ENCODE measurements around the gene HMCN2. TPM values are rescaled to one million over a fixed set of nuclear protein-coding genes. Genes with fewer than 3 reads are reported as not detected.

The HMCN2 gene, protein sequence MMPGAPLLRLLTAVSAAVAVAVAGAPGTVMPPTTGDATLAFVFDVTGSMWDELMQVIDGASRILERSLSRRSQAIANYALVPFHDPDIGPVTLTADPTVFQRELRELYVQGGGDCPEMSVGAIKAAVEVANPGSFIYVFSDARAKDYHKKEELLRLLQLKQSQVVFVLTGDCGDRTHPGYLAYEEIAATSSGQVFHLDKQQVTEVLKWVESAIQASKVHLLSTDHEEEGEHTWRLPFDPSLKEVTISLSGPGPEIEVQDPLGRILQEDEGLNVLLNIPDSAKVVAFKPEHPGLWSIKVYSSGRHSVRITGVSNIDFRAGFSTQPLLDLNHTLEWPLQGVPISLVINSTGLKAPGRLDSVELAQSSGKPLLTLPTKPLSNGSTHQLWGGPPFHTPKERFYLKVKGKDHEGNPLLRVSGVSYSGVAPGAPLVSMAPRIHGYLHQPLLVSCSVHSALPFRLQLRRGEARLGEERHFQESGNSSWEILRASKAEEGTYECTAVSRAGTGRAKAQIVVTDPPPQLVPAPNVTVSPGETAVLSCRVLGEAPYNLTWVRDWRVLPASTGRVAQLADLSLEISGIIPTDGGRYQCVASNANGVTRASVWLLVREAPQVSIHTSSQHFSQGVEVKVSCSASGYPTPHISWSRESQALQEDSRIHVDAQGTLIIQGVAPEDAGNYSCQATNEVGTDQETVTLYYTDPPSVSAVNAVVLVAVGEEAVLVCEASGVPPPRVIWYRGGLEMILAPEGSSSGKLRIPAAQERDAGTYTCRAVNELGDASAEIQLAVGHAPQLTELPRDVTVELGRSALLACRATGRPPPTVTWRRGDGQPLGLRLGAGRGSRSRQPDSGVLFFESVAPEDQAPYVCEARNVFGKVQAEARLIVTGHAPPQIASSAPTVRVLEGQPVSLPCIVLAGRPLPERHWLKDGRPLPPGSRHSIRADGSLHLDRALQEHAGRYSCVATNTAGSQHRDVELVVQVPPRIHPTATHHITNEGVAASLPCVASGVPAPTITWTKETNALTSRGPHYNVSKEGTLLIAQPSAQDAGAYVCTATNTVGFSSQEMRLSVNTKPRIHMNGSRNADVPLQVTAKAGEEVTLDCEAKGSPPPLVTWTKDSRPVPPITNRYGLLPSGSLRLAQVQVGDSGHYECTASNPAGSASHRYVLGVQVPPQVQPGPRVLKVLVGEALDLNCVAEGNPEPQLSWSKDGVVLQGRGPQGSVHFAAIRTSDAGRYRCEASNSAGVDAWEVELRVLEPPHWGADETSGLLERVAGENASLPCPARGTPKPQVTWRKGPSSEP (N-terminal part only)
- 0.02 to 0.16 TPM (median 0.10 TPM) in 4 of 5 replicates, not detected in the other for total RNA-seq (2022; extraction: Qiagen RNA extraction)

DNA sequence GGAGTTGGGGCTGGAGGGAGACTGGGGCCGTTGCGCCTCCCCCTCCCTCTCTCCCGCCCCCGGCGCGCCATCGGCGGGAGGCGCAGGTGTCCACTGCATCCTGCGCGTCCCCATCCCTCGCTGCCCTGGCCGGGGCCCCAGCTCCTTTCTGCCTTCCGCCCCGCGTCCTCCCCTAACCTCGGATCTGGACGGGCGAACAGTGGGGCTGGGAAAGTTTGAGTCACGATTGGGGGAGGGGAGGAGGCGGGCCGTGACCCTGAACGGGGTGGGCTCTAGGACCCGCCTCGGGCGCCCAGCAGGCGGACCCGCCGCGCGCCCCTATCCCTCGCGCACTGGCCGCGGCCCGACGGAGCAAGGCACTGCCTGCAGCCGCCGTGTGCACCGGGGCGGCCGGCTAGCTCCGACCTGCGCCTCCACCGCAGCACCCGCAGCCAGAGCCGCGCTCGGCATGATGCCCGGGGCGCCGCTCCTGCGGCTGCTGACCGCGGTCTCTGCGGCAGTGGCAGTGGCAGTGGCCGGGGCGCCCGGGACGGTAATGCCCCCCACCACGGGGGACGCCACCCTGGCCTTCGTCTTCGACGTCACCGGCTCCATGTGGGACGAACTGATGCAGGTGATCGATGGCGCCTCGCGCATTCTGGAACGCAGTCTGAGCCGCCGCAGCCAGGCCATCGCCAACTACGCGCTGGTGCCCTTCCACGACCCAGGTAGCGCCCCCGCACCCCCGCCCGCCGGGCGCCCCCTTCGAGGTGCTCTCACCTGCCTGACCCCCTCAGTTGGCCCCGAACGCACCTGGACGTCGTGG is at the start of gene HMCN2:
Gene HMCN2, plus strand, starts transcription at position 330 of the 805 bp plus-strand sequence. Its CDS starts 119 bp downstream, at position 449.

GRCh38 chr9:130444565-130445221 is 179.1 kb downstream of the HMCN2 start, which contains the start of gene ASS1:
Gene ASS1 (plus strand): TSS chr9:130444961. CDS start chr9:130452229, 7,268 bp downstream.

Other genes with a start within 250 kb of the HMCN2 start
- gene FNBP1, start 222.6 kb upstream of the HMCN2 start, total RNA-seq (2022; extraction: Qiagen RNA extraction), result 11.5 to 15.1 TPM (median 13.8 TPM) in 5 replicates
- gene GPR107, start 211.9 kb upstream of the HMCN2 start, total RNA-seq (2022; extraction: Qiagen RNA extraction), result 23.6 to 33.4 TPM (median 27.2 TPM) in 5 replicates
- 36.7 to 52.9 TPM (median 48.9 TPM) in 5 replicates for gene NCS1, start 93.4 kb upstream of the HMCN2 start, total RNA-seq (2022; extraction: Qiagen RNA extraction)
- gene ASS1, start 179.2 kb downstream of the HMCN2 start, total RNA-seq (2022; extraction: Qiagen RNA extraction), result 16.6 to 21.5 TPM (median 19.3 TPM) in 5 replicates

Measured in A549 treated with Hydrocortisone at 1 μM for 4 hours (cell line).